NCI-H128 (cell line): ENCODE measurements around the gene PNKD.

Experiments used
- DNase-seq: peaks from one replicate; lab custom pipeline; 2025; ENCODE audit not compliant: unreplicated experiment; lab: John Stamatoyannopoulos, UW

Gene PNKD

GRCh38 chr2:218395090-218395444 lies 124.7 kb downstream of the PNKD start:
- DNase-seq, result no peak

GRCh38 chr2:218395456-218395825 lies 125.1 kb downstream of the PNKD start:
- DNase-seq, result no peak

DNA sequence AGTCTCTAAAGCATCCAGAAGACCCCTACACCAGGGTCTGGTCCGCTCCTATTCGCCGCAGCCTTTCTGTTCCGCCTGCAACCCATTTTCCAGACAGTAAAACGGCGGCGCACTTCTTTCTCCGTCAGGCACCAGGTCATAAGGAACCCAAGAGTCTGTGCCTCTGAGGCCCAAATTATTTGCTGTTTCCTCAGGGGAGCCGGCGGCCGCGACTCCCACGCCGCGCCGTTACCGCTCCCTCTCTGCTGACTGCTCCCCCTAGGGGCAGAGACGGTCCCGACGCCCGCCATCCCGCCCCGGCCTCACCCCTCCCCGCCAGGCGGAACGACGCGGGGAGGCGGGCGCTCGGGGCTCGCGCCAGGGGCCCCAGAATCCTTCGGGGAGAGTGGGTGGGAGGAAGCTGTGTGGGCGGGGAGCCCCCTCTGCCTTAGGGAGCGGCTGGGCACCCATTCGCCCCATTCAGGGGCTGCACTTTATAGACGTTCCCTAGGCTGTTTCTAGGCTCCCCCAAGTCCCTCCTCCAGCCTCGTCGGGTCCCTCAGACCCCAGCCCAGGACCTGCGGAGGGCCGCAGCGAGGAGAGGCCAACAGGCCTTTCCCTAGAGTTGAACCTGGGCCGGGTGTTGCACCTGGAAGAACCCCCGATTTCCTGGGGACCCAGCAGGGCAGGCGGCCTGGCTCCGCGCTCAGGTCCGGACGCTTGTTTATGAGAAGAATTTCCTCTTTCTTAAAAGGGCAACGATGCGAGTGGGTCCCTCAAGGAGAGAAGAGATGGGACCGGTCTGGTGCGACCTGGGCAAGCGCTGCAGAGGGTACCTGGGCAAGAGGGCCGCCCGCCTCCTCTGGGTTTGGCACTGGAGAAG lies 125.7 kb downstream of the PNKD start:
- peak; percentile 73 for DNase-seq
